GM18951 (cell line): ENCODE measurements around the gene ODAM.
"Not testable (repeated sequence)": the region's sequence is repeated elsewhere in the genome, so short reads cannot be mapped to it uniquely, and the experiment has no call there.

Experiments
- POLR2A ChIP-seq: IDR thresholded peaks from 4 replicates; pipeline ENCODE4 v1.6.1; 2011; ENCODE audit warnings: mild to moderate bottlenecking; ENCODE audit not compliant: insufficient read length, insufficient read depth; ENCODE audit errors: extremely low read depth
- in situ Hi-C: fragments of 300-500 bp; cut with MboI; formaldehyde crosslinking; loops from one replicate; pipeline ENCODE4 v1.12.0; 2022; ENCODE audit warnings: low sequenced_read_pairs, mixed read lengths, inconsistent platforms; ENCODE audit not compliant: unreplicated experiment

Gene ODAM

GRCh38 chr4:70239884-70240591 is 44.5 kb downstream of the ODAM start:
- in situ Hi-C loops = no loop called here
- TF ChIP-seq POLR2A = no peak

- in situ Hi-C loops = not testable (repeated sequence)
These were observed 46.8 kb downstream of the ODAM start, which contains the start of gene CSN3 for GRCh38 chr4:70242297-70242696. CSN3 (plus strand) TSS chr4:70242597; CDS start chr4:70244820, 2,223 bp downstream.

GRCh38 chr4:70243091-70243490 is 47.6 kb downstream of the ODAM start:
- TF ChIP-seq POLR2A = no peak

GRCh38 chr4:70251250-70251944 is 55.9 kb downstream of the ODAM start:
- TF ChIP-seq POLR2A = no peak
- in situ Hi-C loops = no loop called here

More at GRCh38 chr4:70243091-70243490, 47.6 kb downstream of the ODAM start:
- in situ Hi-C loops = no loop called here

GRCh38 chr4:70251945-70252277 is 56.4 kb downstream of the ODAM start:
- in situ Hi-C loops = no loop called here
- no peak for TF ChIP-seq POLR2A
